HG03565 (cell line): Measurements from ENCODE around the gene CMTM5.
"Not testable (repeated sequence)": the region's sequence is repeated elsewhere in the genome, so short reads cannot be mapped to it uniquely, and the experiment has no call there.

Source experiments
- ATAC-seq: cut with Tn5 transposase; IDR thresholded peaks from one replicate; pipeline ENCODE4 v1.9.1; 2021; ENCODE audit warnings: mild to moderate bottlenecking, moderate library complexity; ENCODE audit not compliant: unreplicated experiment

Gene CMTM5

GRCh38 chr14:23411563-23412525, 35.0 kb downstream of the CMTM5 start:
- ATAC-seq: no peak

- no peak for ATAC-seq
Observed at GRCh38 chr14:23413681-23414080, 36.8 kb downstream of the CMTM5 start.

GRCh38 chr14:23414254-23414653, 37.4 kb downstream of the CMTM5 start:
- no peak for ATAC-seq

- ATAC-seq: no peak
Observed at GRCh38 chr14:23414906-23415820, 38.3 kb downstream of the CMTM5 start.

- ATAC-seq: no peak
Observed at GRCh38 chr14:23415821-23416778, 39.3 kb downstream of the CMTM5 start.

GRCh38 chr14:23416801-23417200, 40.0 kb downstream of the CMTM5 start:
- ATAC-seq: no peak

- ATAC-seq: not testable (repeated sequence)
Observed at GRCh38 chr14:23417269-23417668, 40.4 kb downstream of the CMTM5 start.

GRCh38 chr14:23418021-23418420, 41.2 kb downstream of the CMTM5 start:
- ATAC-seq: no peak

- not testable (repeated sequence) for ATAC-seq
Observed at GRCh38 chr14:23419646-23420045, 42.8 kb downstream of the CMTM5 start.

GRCh38 chr14:23421594-23421993, 44.7 kb downstream of the CMTM5 start:
- no peak for ATAC-seq

- ATAC-seq: no peak
Observed at GRCh38 chr14:23423657-23424056, 46.8 kb downstream of the CMTM5 start.

- ATAC-seq: no peak
Observed at GRCh38 chr14:23425169-23425568, 48.3 kb downstream of the CMTM5 start.

GRCh38 chr14:23425798-23426197, 49.0 kb downstream of the CMTM5 start:
- not testable (repeated sequence) for ATAC-seq

- ATAC-seq: no peak
Observed at GRCh38 chr14:23428686-23429495, 52.0 kb downstream of the CMTM5 start.
